Ishikawa (cell line): ENCODE data around the gene ABTB2.

Source experiments
- CEBPB ChIP-seq: IDR thresholded peaks from 2 replicates; pipeline ENCODE4 v1.6.1; 2012
- CREB1 ChIP-seq: IDR thresholded peaks from 2 replicates; pipeline ENCODE4 v1.6.1; 2012; ENCODE audit warnings: low read depth
- EP300 ChIP-seq: IDR thresholded peaks from 2 replicates; pipeline ENCODE4 v1.6.1; 2012; ENCODE audit warnings: borderline replicate concordance
- FOXM1 ChIP-seq: IDR thresholded peaks from 2 replicates; pipeline ENCODE4 v1.6.1; 2012; ENCODE audit warnings: low read depth, borderline replicate concordance
- YY1 ChIP-seq: IDR thresholded peaks from 2 replicates; pipeline ENCODE4 v1.6.1; 2012; ENCODE audit warnings: low read depth

DNA sequence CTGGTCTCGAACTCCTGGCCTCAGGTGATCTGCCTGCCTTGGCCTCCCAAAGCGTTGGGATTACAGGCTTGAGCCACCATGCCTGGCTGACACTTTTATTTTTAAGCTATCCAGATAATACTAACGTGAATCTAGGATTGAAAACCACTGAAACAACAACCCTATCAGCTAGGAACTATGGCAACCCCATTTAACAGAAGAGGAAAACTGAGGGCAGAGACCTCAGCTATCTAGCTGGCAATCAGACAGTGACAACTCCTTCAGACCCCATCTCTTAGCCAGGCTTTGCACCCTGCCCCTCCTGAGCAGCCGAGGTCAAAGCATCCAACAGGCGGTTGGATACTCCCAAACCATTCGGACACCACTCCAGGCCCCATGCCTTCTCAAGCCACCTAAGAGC is 14.1 kb downstream of the ABTB2 start:
- TF ChIP-seq EP300 = no peak
- no peak for TF ChIP-seq CEBPB
- no peak for TF ChIP-seq YY1
- no peak for TF ChIP-seq CREB1
- TF ChIP-seq FOXM1 = no peak
